K562 (cell line): ENCODE data around the gene MGAT4D. TPM values are rescaled to one million over a fixed set of nuclear protein-coding genes. Genes with fewer than 3 reads are reported as not detected.

Experiments used
- ATAC-seq: fragments of 200-7000 bp; cut with Tn5 transposase; 3 replicates; pipeline ENCODE4 v1.9.1; 2020; ENCODE audit warnings: moderate library complexity
- BruUV-seq: library from RNA; stranded (reverse); fragments of 400-500 nt; replicated peaks from 2 replicates; lab custom pipeline; 2021; lab: Mats Ljungman, UMichigan
- CTCF ChIA-PET: fragments of 300-600 bp; formaldehyde crosslinking; extraction: SDS; loops from one replicate; lab custom pipeline; 2021; ENCODE audit warnings: low intra/inter-chr PET ratio; lab: Yijun Ruan, JAX
- POLR2A ChIA-PET: fragments of 300-600, 350-650 bp; sonication (Branson Sonifier 250); formaldehyde crosslinking; extraction: SDS; loops from one replicate; lab custom pipeline; 2021; ENCODE audit warnings: antibody characterized with exemption, inconsistent platforms; lab: Yijun Ruan, JAX
- DNase-seq, 4 experiments: peaks; one replicate each; pipeline versions ENCODE4 v3.0.0 to v3.0.0-alpha.2; 2011 to 2018; ENCODE audit warnings: low spot score in 3 of 4, mixed read lengths in 3 of 4; ENCODE audit errors: extremely low read depth in 1 of 4
- FAIRE-seq: peaks from 2 replicates; lab custom pipeline; 2011; peaks lifted over from hg19 to GRCh38; lab: Jason Lieb, UNC
- H2AFZ ChIP-seq: 2 replicates; pipeline ENCODE4 v1.6.0; 2011; ENCODE audit warnings: low read depth, low read length, control low read depth, inconsistent platforms
- H3K27ac ChIP-seq: fragments of 200-600 bp; 3 replicates; pipeline ENCODE4 v1.8.0; 2011; ENCODE audit warnings: low read depth, mild to moderate bottlenecking, control low read depth, inconsistent platforms, low read length, moderate library complexity, mixed read lengths; ENCODE audit errors: extremely low read depth
- H3K27me3 ChIP-seq, 2 experiments: fragments of 300-600 bp in 1 of 2; 2 replicates in 1 of 2; 3 replicates in 1 of 2; pipeline versions ENCODE4 v1.6.0 to v1.8.0; 2011; ENCODE audit warnings: inconsistent platforms in 2 of 2, low read length in 2 of 2, mild to moderate bottlenecking in 1 of 2, mixed read lengths in 1 of 2, moderate library complexity in 1 of 2; ENCODE audit not compliant: control insufficient read depth in 2 of 2, insufficient read depth in 2 of 2
- H3K36me3 ChIP-seq: fragments of 300-600 bp; 3 replicates; pipeline ENCODE4 v1.8.0; 2011; ENCODE audit warnings: mild to moderate bottlenecking, low read length, inconsistent platforms; ENCODE audit not compliant: control insufficient read depth, insufficient read depth
- H3K4me1 ChIP-seq, 2 experiments: fragments of 200-600 bp in 1 of 2; replicated peaks in 1 of 2; 2 replicates in 1 of 2; 3 replicates in 1 of 2; pipeline versions ENCODE4 v1.5.1 to v1.8.0; 2011; ENCODE audit warnings: inconsistent platforms in 2 of 2, low read length in 2 of 2, mild to moderate bottlenecking in 1 of 2, mixed read lengths in 1 of 2, moderate library complexity in 1 of 2; ENCODE audit not compliant: control insufficient read depth in 2 of 2, insufficient read depth in 2 of 2
- H3K4me2 ChIP-seq: 2 replicates; pipeline ENCODE4 v1.6.1; 2011; ENCODE audit warnings: low read length, control low read depth, inconsistent platforms, mixed read lengths; ENCODE audit not compliant: insufficient read depth
- H3K4me3 ChIP-seq: fragments of 200-600 bp; sonication (generic), shearing (Covaris generic); 2 replicates; pipeline ENCODE4 v1.5.1; 2016; ENCODE audit warnings: control low read depth, inconsistent platforms
- H3K79me2 ChIP-seq: fragments of 200-600 bp; 3 replicates; pipeline ENCODE4 v1.8.0; 2011; ENCODE audit warnings: low read length, inconsistent platforms; ENCODE audit not compliant: control insufficient read depth, insufficient read depth
- H3K9ac ChIP-seq, 2 experiments: 2 replicates each; pipeline versions ENCODE4 v1.6.0 to v1.6.1; 2011; ENCODE audit warnings: low read depth in 2 of 2, low read length in 2 of 2, control low read depth in 1 of 2, inconsistent platforms in 1 of 2, mild to moderate bottlenecking in 1 of 2, mixed read lengths in 1 of 2; ENCODE audit not compliant: insufficient read depth in 1 of 2
- H3K9me1 ChIP-seq: one replicate; pipeline ENCODE4 v1.6.0; 2011; ENCODE audit warnings: inconsistent platforms, mild to moderate bottlenecking, low read length, moderate library complexity; ENCODE audit not compliant: control insufficient read depth, insufficient read depth
- H3K9me3 ChIP-seq: replicated peaks from 2 replicates; pipeline ENCODE4 v1.5.1; 2011; ENCODE audit warnings: low read depth, low read length, inconsistent platforms; ENCODE audit not compliant: control insufficient read depth, insufficient read depth
- H4K20me1 ChIP-seq: replicated peaks from 2 replicates; pipeline ENCODE4 v1.6.1; 2011; ENCODE audit warnings: low read length, inconsistent platforms, mixed read lengths; ENCODE audit not compliant: control insufficient read depth, insufficient read depth
- ELF1 ChIP-seq: fragments of 200-800 bp; sonication (Bioruptor generic); IDR thresholded peaks from 2 replicates; pipeline ENCODE4 v1.6.1; 2016; ENCODE audit warnings: missing genetic modification characterization, missing compliant biosample characterization
- EP300 ChIP-seq: IDR thresholded peaks from 2 replicates; pipeline ENCODE4 v1.6.1; 2012; ENCODE audit warnings: low read length, improper control_type of control experiment
- ETS2 ChIP-seq: IDR thresholded peaks from 2 replicates; pipeline ENCODE4 v1.6.1; 2016; ENCODE audit warnings: borderline replicate concordance, missing genetic modification characterization, mild to moderate bottlenecking, moderate library complexity, missing compliant biosample characterization; ENCODE audit not compliant: poor library complexity, severe bottlenecking
- GABPA ChIP-seq: fragments of 200-800 bp; sonication (Bioruptor generic); conservative IDR thresholded peaks from 2 replicates; pipeline ENCODE4 v1.6.1; 2016; ENCODE audit warnings: low read depth, missing genetic modification characterization, missing compliant biosample characterization
- POU5F1 ChIP-seq: fragments of 150-350 bp; IDR thresholded peaks from 2 replicates; pipeline ENCODE4 v1.6.1; 2014; ENCODE audit warnings: borderline replicate concordance, low read length, low read depth, mild to moderate bottlenecking; ENCODE audit not compliant: partially characterized antibody
- SMARCE1 ChIP-seq: fragments of 450-650 bp; IDR thresholded peaks from 2 replicates; pipeline ENCODE4 v1.7.1; 2016; ENCODE audit warnings: mild to moderate bottlenecking
- ZNF707 ChIP-seq: fragments of 250-450 bp; sonication (Bioruptor Pico); conservative IDR thresholded peaks from 2 replicates; pipeline ENCODE4 v1.8.0; 2022; ENCODE audit warnings: inconsistent platforms, mild to moderate bottlenecking, moderate library complexity
- WGBS: fragments of 100-300 bp; shearing (Covaris generic); methylation state at CpG from one replicate; pipeline ENCODE4 v1.1.6; 2016; ENCODE audit warnings: low coverage, mixed read lengths; ENCODE audit not compliant: insufficient coverage; ENCODE audit errors: missing lambda C conversion rate; 5-methylcytosine and 5-hydroxymethylcytosine counted together
- in situ Hi-C: fragments of 300-500 bp; cut with MboI; formaldehyde crosslinking; loops from 4 replicates; pipeline ENCODE4 v1.15.0; 2018; ENCODE audit warnings: inconsistent platforms, mixed read lengths
- intact Hi-C: fragments of 100-400 bp; cut with micrococcal nuclease; formaldehyde crosslinking; loops from 2 replicates; pipeline ENCODE4 v1.14.2; 2022
- polyA plus RNA-seq, 8 experiments: library from polyadenylated mRNA; depleted of rRNA in 4 of 8; stranded (reverse) in 5 of 8; unstranded in 3 of 8; fragments of >200 nt; fragmentation: Nextera tagmentation in 2 of 8; fragmentation: Illumina TruSeq in 1 of 8; extraction: Ambion mirVana in 2 of 8; extraction: Trizol in 1 of 8; gene quantifications; 2 replicates each; pipeline versions ENCODE4 v1.2.1 to v1.2.3, GENCODE V29; 2011 to 2014; ENCODE audit warnings: inconsistent platforms in 1 of 8, missing spikeins in 1 of 8
- total RNA-seq, 7 experiments: library from RNA; depleted of rRNA in 6 of 7; stranded (reverse); fragments of >200 nt in 6 of 7; fragmentation: Illumina TruSeq in 2 of 7; extraction: Trizol in 2 of 7; gene quantifications; 2 replicates each; pipeline versions ENCODE4 v1.2.1 to v1.2.3, GENCODE V29; 2011 to 2021; ENCODE audit warnings: low replicate concordance in 1 of 7
- TF ChIP-seq, protein P1 (sequence below), 2 experiments: fragments of 450-650 bp in 1 of 2; sonication (generic) in 1 of 2; formaldehyde crosslinking in 1 of 2; IDR thresholded peaks; 2 replicates each; pipeline versions ENCODE4 v1.7.1 to v1.9.0; 2016 to 2022; ENCODE audit warnings: inconsistent platforms in 1 of 2, mild to moderate bottlenecking in 1 of 2, missing genetic modification reagents in 1 of 2
- TF ChIP-seq, protein P2 (sequence below), 2 experiments: IDR thresholded peaks; 2 replicates each; pipeline ENCODE4 v1.6.1; 2012; ENCODE audit warnings: improper control_type of control experiment in 2 of 2, low read depth in 2 of 2, low read length in 2 of 2, borderline replicate concordance in 1 of 2

The MGAT4D gene
- total and polyA plus RNA-seq, 9 of the 15 experiments (the other 6 are each of a cell fraction or from before 2014, with no cell fraction given), result not detected

DNA sequence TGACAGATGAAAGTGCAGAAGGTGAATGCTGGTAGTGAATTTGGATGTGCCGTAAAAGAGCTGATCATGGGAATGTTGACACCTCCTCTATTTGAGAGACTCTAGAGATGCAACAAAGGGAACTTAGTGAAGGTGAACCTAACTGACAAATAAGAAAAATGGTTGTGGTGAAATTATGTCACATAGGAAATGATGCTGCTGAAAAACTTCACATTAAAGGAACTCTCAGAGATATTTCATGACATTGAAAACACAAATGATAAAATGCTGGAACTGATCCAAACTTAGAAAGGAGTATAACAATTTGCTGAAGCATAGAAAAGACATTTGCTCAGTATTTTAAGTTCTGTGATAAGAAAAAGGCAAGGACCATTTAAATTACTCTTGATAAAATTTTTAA lies 31.9 kb downstream of the MGAT4D start:
- FAIRE-seq (no peak), DNase-seq (no peak), ATAC-seq (no peak)
- Histone ChIP-seq H3K9me1 (no peaks in the 10 kb centered on the region), H3K4me2 (no peak overlapping the region), H3K27me3 (peaks cover 6 to 10% of the 10 kb centered on the region in 2 experiments; a peak in 4 of 5 replicates), H2AFZ (no peak overlapping the region), H3K36me3 (no peaks in the 10 kb centered on the region), H4K20me1 (no peaks in the 10 kb centered on the region), H3K27ac (no peak overlapping the region), H3K4me3 (no peak overlapping the region), H3K9me3 (no peaks in the 10 kb centered on the region), H3K9ac (no peak overlapping the region), H3K4me1 (no peaks in the 10 kb centered on the region), H3K79me2 (no peaks in the 10 kb centered on the region)
- 14% methylated on average over 1 of the region's 1 CpG for WGBS
- in situ Hi-C loops (no loop called here), intact Hi-C loops (no loop called here)
- no TSS peak for BruUV-seq
- ChIA-PET CTCF (no interaction called here), POLR2A (no interaction called here)
- TF ChIP-seq GABPA (tag) (no peak), ELF1 (no peak), ZNF707 (no peak), ETS2 (tag) (no peak), POU5F1 (no peak), EP300 (no peak), SMARCE1 (no peak)
- TF ChIP-seq, protein P1, sequence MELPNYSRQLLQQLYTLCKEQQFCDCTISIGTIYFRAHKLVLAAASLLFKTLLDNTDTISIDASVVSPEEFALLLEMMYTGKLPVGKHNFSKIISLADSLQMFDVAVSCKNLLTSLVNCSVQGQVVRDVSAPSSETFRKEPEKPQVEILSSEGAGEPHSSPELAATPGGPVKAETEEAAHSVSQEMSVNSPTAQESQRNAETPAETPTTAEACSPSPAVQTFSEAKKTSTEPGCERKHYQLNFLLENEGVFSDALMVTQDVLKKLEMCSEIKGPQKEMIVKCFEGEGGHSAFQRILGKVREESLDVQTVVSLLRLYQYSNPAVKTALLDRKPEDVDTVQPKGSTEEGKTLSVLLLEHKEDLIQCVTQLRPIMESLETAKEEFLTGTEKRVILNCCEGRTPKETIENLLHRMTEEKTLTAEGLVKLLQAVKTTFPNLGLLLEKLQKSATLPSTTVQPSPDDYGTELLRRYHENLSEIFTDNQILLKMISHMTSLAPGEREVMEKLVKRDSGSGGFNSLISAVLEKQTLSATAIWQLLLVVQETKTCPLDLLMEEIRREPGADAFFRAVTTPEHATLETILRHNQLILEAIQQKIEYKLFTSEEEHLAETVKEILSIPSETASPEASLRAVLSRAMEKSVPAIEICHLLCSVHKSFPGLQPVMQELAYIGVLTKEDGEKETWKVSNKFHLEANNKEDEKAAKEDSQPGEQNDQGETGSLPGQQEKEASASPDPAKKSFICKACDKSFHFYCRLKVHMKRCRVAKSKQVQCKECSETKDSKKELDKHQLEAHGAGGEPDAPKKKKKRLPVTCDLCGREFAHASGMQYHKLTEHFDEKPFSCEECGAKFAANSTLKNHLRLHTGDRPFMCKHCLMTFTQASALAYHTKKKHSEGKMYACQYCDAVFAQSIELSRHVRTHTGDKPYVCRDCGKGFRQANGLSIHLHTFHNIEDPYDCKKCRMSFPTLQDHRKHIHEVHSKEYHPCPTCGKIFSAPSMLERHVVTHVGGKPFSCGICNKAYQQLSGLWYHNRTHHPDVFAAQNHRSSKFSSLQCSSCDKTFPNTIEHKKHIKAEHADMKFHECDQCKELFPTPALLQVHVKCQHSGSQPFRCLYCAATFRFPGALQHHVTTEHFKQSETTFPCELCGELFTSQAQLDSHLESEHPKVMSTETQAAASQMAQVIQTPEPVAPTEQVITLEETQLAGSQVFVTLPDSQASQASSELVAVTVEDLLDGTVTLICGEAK (IDR thresholded peaks at IDR 0.05), result no peak
- TF ChIP-seq, protein P1 (CRISPR knock-in tag; IDR thresholded peaks at IDR 0.05), result no peak
- TF ChIP-seq, protein P2, sequence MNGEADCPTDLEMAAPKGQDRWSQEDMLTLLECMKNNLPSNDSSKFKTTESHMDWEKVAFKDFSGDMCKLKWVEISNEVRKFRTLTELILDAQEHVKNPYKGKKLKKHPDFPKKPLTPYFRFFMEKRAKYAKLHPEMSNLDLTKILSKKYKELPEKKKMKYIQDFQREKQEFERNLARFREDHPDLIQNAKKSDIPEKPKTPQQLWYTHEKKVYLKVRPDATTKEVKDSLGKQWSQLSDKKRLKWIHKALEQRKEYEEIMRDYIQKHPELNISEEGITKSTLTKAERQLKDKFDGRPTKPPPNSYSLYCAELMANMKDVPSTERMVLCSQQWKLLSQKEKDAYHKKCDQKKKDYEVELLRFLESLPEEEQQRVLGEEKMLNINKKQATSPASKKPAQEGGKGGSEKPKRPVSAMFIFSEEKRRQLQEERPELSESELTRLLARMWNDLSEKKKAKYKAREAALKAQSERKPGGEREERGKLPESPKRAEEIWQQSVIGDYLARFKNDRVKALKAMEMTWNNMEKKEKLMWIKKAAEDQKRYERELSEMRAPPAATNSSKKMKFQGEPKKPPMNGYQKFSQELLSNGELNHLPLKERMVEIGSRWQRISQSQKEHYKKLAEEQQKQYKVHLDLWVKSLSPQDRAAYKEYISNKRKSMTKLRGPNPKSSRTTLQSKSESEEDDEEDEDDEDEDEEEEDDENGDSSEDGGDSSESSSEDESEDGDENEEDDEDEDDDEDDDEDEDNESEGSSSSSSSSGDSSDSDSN (IDR thresholded peaks at IDR 0.05; ENCODE audit: borderline replicate concordance in 1 of 2, low read depth in 2 of 2, low read length in 2 of 2), result no peak
